Endodermal cell (in vitro differentiated cells): ENCODE results near the gene SCD. TPM values are rescaled to one million over a fixed set of nuclear protein-coding genes. Genes with fewer than 3 reads are reported as not detected.

Experiments
- DNase-seq: peaks from one replicate; pipeline ENCODE4 v3.0.0-alpha.2; 2017
- H3K27ac ChIP-seq: 2 replicates; pipeline ENCODE4 v1.5.1; 2013; ENCODE audit warnings: mild to moderate bottlenecking, low read depth, low read length, moderate library complexity
- H3K27me3 ChIP-seq: 2 replicates; pipeline ENCODE4 v1.6.1; 2013; ENCODE audit warnings: mild to moderate bottlenecking, low read length, moderate library complexity; ENCODE audit not compliant: insufficient read depth, control insufficient read depth, poor library complexity, severe bottlenecking
- H3K36me3 ChIP-seq: 2 replicates; pipeline ENCODE4 v1.7.0; 2013; ENCODE audit warnings: mild to moderate bottlenecking, low read length, moderate library complexity; ENCODE audit not compliant: control insufficient read depth, insufficient read depth
- H3K4me1 ChIP-seq: one replicate; pipeline ENCODE4 v1.7.0; 2013; ENCODE audit warnings: low read length; ENCODE audit not compliant: control insufficient read depth, insufficient read depth
- H3K4me3 ChIP-seq: 2 replicates; pipeline ENCODE4 v1.5.1; 2013; ENCODE audit warnings: mild to moderate bottlenecking, low read length, moderate library complexity
- H3K9ac ChIP-seq: 2 replicates; pipeline ENCODE4 v1.6.1; 2013; ENCODE audit warnings: mild to moderate bottlenecking, low read length, moderate library complexity; ENCODE audit not compliant: poor library complexity, severe bottlenecking; ENCODE audit errors: extremely low read depth
- H3K9me3 ChIP-seq: 2 replicates; pipeline ENCODE4 v1.6.1; 2013; ENCODE audit warnings: mild to moderate bottlenecking, low read length, moderate library complexity; ENCODE audit not compliant: control insufficient read depth
- H3K27ac Mint-ChIP-seq: 2 replicates; pipeline ENCODE4 v1.8.0; 2020; ENCODE audit warnings: mixed read lengths
- H3K27me3 Mint-ChIP-seq: 2 replicates; pipeline ENCODE4 v1.8.0; 2021; ENCODE audit warnings: mild to moderate bottlenecking, mixed read lengths; ENCODE audit not compliant: insufficient read depth
- H3K36me3 Mint-ChIP-seq: 2 replicates; pipeline ENCODE4 v1.8.0; 2020; ENCODE audit warnings: low read depth, mixed read lengths
- H3K4me1 Mint-ChIP-seq: 2 replicates; pipeline ENCODE4 v1.8.0; 2020; ENCODE audit warnings: mixed read lengths
- H3K4me3 Mint-ChIP-seq: 2 replicates; pipeline ENCODE4 v1.8.0; 2020; ENCODE audit warnings: mild to moderate bottlenecking, moderate library complexity, mixed read lengths
- H3K9me3 Mint-ChIP-seq: 2 replicates; pipeline ENCODE4 v1.8.0; 2020; ENCODE audit warnings: mild to moderate bottlenecking, mixed read lengths
- CTCF ChIP-seq: fragments of 200-600 bp; sonication (generic); conservative IDR thresholded peaks from 2 replicates; pipeline ENCODE4 v1.5.0; 2021; ENCODE audit warnings: antibody characterized with exemption, mild to moderate bottlenecking
- WGBS, 2 experiments: methylation state at CpG; one replicate each; pipeline versions ENCODE4 v1.1.5 to v1.1.7; 2013; ENCODE audit warnings: missing lambda C conversion rate in 2 of 2, mixed read lengths in 1 of 2; ENCODE audit not compliant: insufficient coverage in 1 of 2, insufficient read length in 1 of 2; 5-methylcytosine and 5-hydroxymethylcytosine counted together
- total RNA-seq, 2 donors: library from RNA; stranded (reverse); fragmentation: NEBNext Ultra II Directional in 1 of 2; extraction: Animal tissue kit (Norgen Biotek cat#: 25700) in 1 of 2; gene quantifications; 2 replicates in 1 of 2; 3 replicates in 1 of 2; pipeline ENCODE4 v1.2.1, GENCODE V29; 2021

SCD gene
- total RNA-seq, 2 donors from 2014 or later, result 369 to 442 TPM

GRCh38 chr10:100340948-100341847 is 5.8 kb upstream of the SCD start:
- TF ChIP-seq CTCF, result no peak
- Mint-ChIP-seq H3K27me3 (no peaks in the 10 kb centered on the region), H3K4me3 (peak overlapping the region; percentile 30)

DNA sequence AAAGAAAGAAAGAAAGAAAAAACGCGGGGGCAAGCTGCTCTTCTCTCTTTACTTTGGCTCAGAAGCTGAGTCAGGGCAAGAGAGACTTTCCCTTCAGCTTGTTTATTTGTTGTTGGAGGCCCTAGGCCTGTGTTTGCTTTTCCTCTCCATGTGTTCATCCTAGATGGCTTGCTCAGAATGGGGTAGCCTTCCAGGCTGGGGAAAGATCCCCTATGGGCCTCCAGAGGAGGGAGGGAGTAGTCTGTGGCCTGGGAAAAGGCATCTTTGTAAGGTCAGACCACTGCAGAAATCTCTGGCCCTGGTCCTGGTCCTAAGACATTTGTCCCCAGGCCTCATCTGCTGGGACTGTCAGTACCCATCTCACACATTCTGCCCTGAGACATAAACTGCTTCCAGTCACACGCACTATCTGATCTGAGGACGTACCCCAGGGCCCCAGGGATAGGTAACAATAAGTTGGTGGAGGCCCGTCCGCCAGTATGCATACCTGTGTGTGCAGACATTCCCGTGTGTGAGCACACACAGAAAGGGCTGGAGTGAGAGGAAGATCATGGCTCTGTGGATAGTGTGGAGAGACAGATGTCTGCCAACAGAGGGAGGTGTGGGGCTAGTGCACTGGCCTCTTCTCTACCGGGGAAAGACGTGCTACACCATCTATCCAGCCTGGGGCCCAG is 4.9 kb upstream of the SCD start:
- Histone ChIP-seq H3K27me3 (no peaks in the 10 kb centered on the region), H3K4me1 (peaks cover 5% of the 10 kb centered on the region), H3K4me3 (no peak overlapping the region), H3K9ac (no peak overlapping the region), H3K36me3 (no peaks in the 10 kb centered on the region), H3K9me3 (no peaks in the 10 kb centered on the region), H3K27ac (no peak overlapping the region)
- no peaks in the 10 kb centered on the region for H3K9me3 Mint-ChIP-seq
- no peaks in the 10 kb centered on the region for H3K36me3 Mint-ChIP-seq
- H3K4me1 Mint-ChIP-seq, result peaks cover 36% of the 10 kb centered on the region
- H3K27me3 Mint-ChIP-seq, result no peaks in the 10 kb centered on the region
- peak; percentile 87 for TF ChIP-seq CTCF
- peak; percentile 88 for DNase-seq
- peak overlapping the region; percentile 59 for H3K27ac Mint-ChIP-seq
- H3K4me3 Mint-ChIP-seq, result no peak overlapping the region
- 56% methylated on average over 7 to 9 of the region's 9 CpGs for WGBS, 2 experiments

More at GRCh38 chr10:100340948-100341847, 5.8 kb upstream of the SCD start:
- no peak overlapping the region for H3K9ac ChIP-seq
- no peaks in the 10 kb centered on the region for H3K36me3 ChIP-seq
- 67 to 77% methylated on average over 4 to 12 of the region's 12 CpGs for WGBS, 2 experiments
- Mint-ChIP-seq H3K9me3 (no peaks in the 10 kb centered on the region), H3K36me3 (no peaks in the 10 kb centered on the region), H3K4me1 (peaks cover 35% of the 10 kb centered on the region), H3K27ac (peak overlapping the region; percentile 83)
- H3K9me3 ChIP-seq, result no peaks in the 10 kb centered on the region
- H3K27me3 ChIP-seq, result no peaks in the 10 kb centered on the region
- DNase-seq, result peak; percentile 72
- H3K27ac ChIP-seq, result no peak overlapping the region
- H3K4me1 ChIP-seq, result peaks cover 5% of the 10 kb centered on the region
- no peak overlapping the region for H3K4me3 ChIP-seq

DNA sequence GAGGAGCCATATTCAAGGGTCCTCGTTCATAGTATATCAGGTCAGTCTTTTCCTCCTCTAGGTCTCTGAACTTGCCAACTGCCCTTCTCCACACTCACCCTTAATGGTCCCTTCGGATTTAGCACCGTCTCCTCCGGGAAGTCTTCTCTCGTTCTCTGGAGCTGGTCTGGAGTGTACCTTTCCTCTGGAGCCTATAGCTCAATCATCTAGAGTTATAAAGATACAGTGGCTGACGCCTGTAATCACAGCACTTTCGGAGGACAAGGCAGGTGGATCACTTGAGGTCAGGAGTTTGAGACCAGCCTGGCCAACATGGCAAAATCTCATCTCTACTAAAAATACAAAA is 4.4 kb upstream of the SCD start:
- H3K4me3 Mint-ChIP-seq, result no peak overlapping the region
- H3K4me1 ChIP-seq, result peaks cover 5% of the 10 kb centered on the region
- no peaks in the 10 kb centered on the region for H3K9me3 Mint-ChIP-seq
- no peaks in the 10 kb centered on the region for H3K36me3 ChIP-seq
- no peaks in the 10 kb centered on the region for H3K27me3 Mint-ChIP-seq
- no peaks in the 10 kb centered on the region for H3K36me3 Mint-ChIP-seq
- no peak for TF ChIP-seq CTCF
- H3K4me3 ChIP-seq, result no peak overlapping the region
- no peak overlapping the region for H3K9ac ChIP-seq
- no peak overlapping the region for H3K27ac ChIP-seq
- 79 to 87% methylated on average over 7 of the region's 7 CpGs for WGBS, 2 experiments
- DNase-seq, result no peak
- H3K27ac Mint-ChIP-seq, result no peak overlapping the region
- no peaks in the 10 kb centered on the region for H3K9me3 ChIP-seq
- H3K27me3 ChIP-seq, result no peaks in the 10 kb centered on the region
- H3K4me1 Mint-ChIP-seq, result peaks cover 36% of the 10 kb centered on the region
